ENCODE data around the gene POT1. TPM values are rescaled to one million over a fixed set of nuclear protein-coding genes. Genes with fewer than 3 reads are reported as not detected.

Gene POT1
- total RNA-seq, 1 experiment from 2014 or later: 20.9 TPM

DNA sequence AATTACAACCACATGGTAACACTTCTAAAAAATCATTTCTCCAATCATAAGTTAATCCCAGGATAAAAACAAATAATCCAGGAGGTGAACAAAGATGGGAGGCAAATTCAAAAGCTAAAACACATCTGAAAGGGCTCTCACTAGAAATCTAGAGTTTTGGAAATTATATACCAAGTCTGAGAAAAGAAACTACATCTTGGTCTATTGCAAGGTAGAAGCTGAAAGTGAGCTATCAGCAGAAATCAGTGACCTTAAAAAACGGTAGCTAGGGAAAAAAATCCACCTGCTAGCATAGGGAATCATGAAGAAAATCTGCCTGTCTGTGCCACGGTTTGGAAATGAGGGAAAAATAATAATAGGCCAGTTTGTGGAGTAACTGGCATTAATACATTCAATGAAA, 50.5 kb downstream of the POT1 start:
- ChIA-PET POLR2A (no interaction called here), CTCF (no interaction called here)
- Histone ChIP-seq H3K36me3 (ENCODE audit: control insufficient read depth, insufficient read depth, low read length) (no peaks in the 10 kb centered on the region; the same call in 1 of the 2 replicates), H3K27ac (ENCODE audit: low read length) (no peak overlapping the region), H3K4me1 (ENCODE audit: control insufficient read depth, insufficient read depth, low read length) (no peaks in the 10 kb centered on the region), H3K27me3 (ENCODE audit: control insufficient read depth, insufficient read depth, low read length) (no peaks in the 10 kb centered on the region), H3K9me3 (ENCODE audit: control insufficient read depth, insufficient read depth, low read depth, low read length) (no peaks in the 10 kb centered on the region), H3K4me3 (ENCODE audit: low read depth in 2 of 2, low read length in 2 of 2) (no peak overlapping the region)
- DNase-seq (ENCODE audit: low read depth, low spot score) (no peak), ATAC-seq (no peak)
- intact Hi-C loops (cut with micrococcal nuclease; ENCODE audit: unreplicated experiment) (no loop called here), in situ Hi-C loops (cut with HindIII; ENCODE audit: low pct_unique_long_range_greater_than_20kb, low sequenced_read_pairs) (no loop called here)
- BruUV-seq (replicated peaks): no TSS peak
- TF ChIP-seq CTCF (IDR thresholded peaks at IDR 0.05) (no peak), SIN3A (IDR thresholded peaks at IDR 0.05; ENCODE audit: borderline replicate concordance, insufficient read depth, low read depth, low read length) (no peak), POLR2AphosphoS5 (IDR thresholded peaks at IDR 0.05; ENCODE audit: low read depth, low read length) (no peak), REST (IDR thresholded peaks at IDR 0.05; ENCODE audit: insufficient read depth in 1 of 2, low read depth in 2 of 2, low read length in 1 of 2) (no peak), TCF7L2 (IDR thresholded peaks at IDR 0.05; ENCODE audit: low read depth, low read length) (no peak)

DNA sequence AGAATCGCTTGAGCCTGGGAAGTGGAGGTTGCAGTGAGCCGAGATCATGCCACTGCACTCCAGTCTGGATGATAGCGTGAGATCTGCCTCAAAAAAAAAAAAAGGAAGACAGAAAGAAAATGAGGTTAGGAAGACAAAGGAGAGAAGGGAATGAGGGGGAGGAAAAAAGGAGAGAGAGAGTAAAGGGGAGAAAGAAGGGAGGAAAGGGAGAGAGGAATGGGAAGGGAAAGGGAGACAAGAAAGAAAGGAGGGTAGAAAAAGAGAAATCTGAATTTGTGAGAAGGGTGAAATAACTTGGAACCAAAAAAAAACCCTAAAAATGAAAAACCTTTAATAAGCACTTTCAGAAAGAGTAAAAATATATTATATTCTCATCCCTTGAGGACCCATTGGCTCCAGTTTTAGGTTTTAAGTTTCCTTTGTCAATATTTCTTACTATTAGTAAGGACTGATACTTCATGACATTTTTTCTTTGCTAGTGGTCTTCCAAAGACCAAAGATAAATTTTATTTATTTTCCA, 54.9 kb downstream of the POT1 start:
- ATAC-seq (no peak), DNase-seq (ENCODE audit: low read depth, low spot score) (no peak)
- no peak for TF ChIP-seq POLR2AphosphoS5 (IDR thresholded peaks at IDR 0.05; ENCODE audit: low read depth, low read length)
- TF ChIP-seq SIN3A (IDR thresholded peaks at IDR 0.05; ENCODE audit: borderline replicate concordance, insufficient read depth, low read depth, low read length): no peak
- TF ChIP-seq REST (IDR thresholded peaks at IDR 0.05; ENCODE audit: insufficient read depth in 1 of 2, low read depth in 2 of 2, low read length in 1 of 2): no peak
- no peak for TF ChIP-seq CTCF (IDR thresholded peaks at IDR 0.05)
- TF ChIP-seq TCF7L2 (IDR thresholded peaks at IDR 0.05; ENCODE audit: low read depth, low read length): no peak
- Histone ChIP-seq H3K4me1 (ENCODE audit: control insufficient read depth, insufficient read depth, low read length) (no peaks in the 10 kb centered on the region), H3K36me3 (ENCODE audit: control insufficient read depth, insufficient read depth, low read length) (no peaks in the 10 kb centered on the region), H3K27me3 (ENCODE audit: control insufficient read depth, insufficient read depth, low read length) (no peaks in the 10 kb centered on the region), H3K9me3 (ENCODE audit: control insufficient read depth, insufficient read depth, low read depth, low read length) (no peaks in the 10 kb centered on the region), H3K4me3 (ENCODE audit: low read depth in 2 of 2, low read length in 2 of 2) (no peak overlapping the region), H3K27ac (ENCODE audit: low read length) (no peak overlapping the region)
- BruUV-seq (replicated peaks): no TSS peak
- ChIA-PET CTCF (no interaction called here), POLR2A (no interaction called here)
- in situ Hi-C loops (cut with HindIII; ENCODE audit: low pct_unique_long_range_greater_than_20kb, low sequenced_read_pairs): no loop called here
- intact Hi-C loops (cut with micrococcal nuclease; ENCODE audit: unreplicated experiment): no loop called here

Measured in Panc1 (cell line).